ENCODE results near the gene PHB1. TPM values are rescaled to one million over a fixed set of nuclear protein-coding genes. Genes with fewer than 3 reads are reported as not detected.

The PHB1 gene
- total and polyA plus RNA-seq, 2 of the 8 experiments (the other 6 are each of a cell fraction or from before 2014, with no cell fraction given), result 386 to 597 TPM

GRCh38 chr17:49383060-49383459, 31.6 kb downstream of the PHB1 start:
- Histone ChIP-seq H3K79me1 (ENCODE audit: low read depth, low read length) (no peaks in the 10 kb centered on the region), H4K20me1 (replicated peaks in 1 of 2; ENCODE audit: control insufficient read depth in 1 of 2, insufficient read depth in 2 of 2, low read length in 2 of 2) (no peaks in the 10 kb centered on the region), H2AFZ (ENCODE audit: low read length) (no peak overlapping the region), H2AK5ac (ENCODE audit: low read depth, low read length) (no peak overlapping the region), H3K14ac (ENCODE audit: insufficient read length) (no peak overlapping the region), H4K5ac (ENCODE audit: insufficient read length, low read depth, low read length) (no peak overlapping the region), H3K56ac (replicated peaks; ENCODE audit: insufficient read length, low read depth, low read length) (no peak overlapping the region), H4K91ac (replicated peaks; ENCODE audit: insufficient read length, low read length) (no peak overlapping the region), H3K27ac (ENCODE audit: low read depth, low read length) (no peak overlapping the region), H3K4me3 (ENCODE audit: extremely low read depth in 1 of 4, insufficient read depth in 2 of 4, low read depth in 3 of 4, low read length in 4 of 4) (no peak overlapping the region), H3K23me2 (ENCODE audit: low read depth, low read length) (no peaks in the 10 kb centered on the region), H2BK12ac (ENCODE audit: low read depth, low read length) (no peak overlapping the region), H2BK15ac (ENCODE audit: low read length) (no peak overlapping the region), H3K4me1 (replicated peaks in 1 of 4; ENCODE audit: control insufficient read depth in 3 of 4, insufficient read depth in 4 of 4, low read length in 3 of 4) (no peaks in the 10 kb centered on the region), H3K79me2 (ENCODE audit: control insufficient read depth in 1 of 2, insufficient read depth in 2 of 2, low read length in 2 of 2) (no peaks in the 10 kb centered on the region), H3K4me2 (ENCODE audit: insufficient read depth in 1 of 2, low read depth in 2 of 2, low read length in 2 of 2) (no peak overlapping the region), H2BK20ac (ENCODE audit: low read length) (no peak overlapping the region), H2BK5ac (ENCODE audit: low read depth, low read length) (no peak overlapping the region), H3K23ac (ENCODE audit: insufficient read length) (no peak overlapping the region), H3K36me3 (ENCODE audit: control insufficient read depth in 2 of 4, insufficient read depth in 4 of 4, low read length in 3 of 4) (no peaks in the 10 kb centered on the region), H3K9ac (replicated peaks in 1 of 4; ENCODE audit: extremely low read depth in 1 of 4, low read depth in 3 of 4, low read length in 3 of 4) (no peak overlapping the region), H3K9me3 (ENCODE audit: insufficient read depth in 2 of 2, low read depth in 1 of 2, low read length in 1 of 2) (no peaks in the 10 kb centered on the region), H2BK120ac (replicated peaks; ENCODE audit: low read depth, low read length) (no peak overlapping the region), H4K8ac (ENCODE audit: extremely low read depth, insufficient read depth, low read length) (no peak overlapping the region), H3K27me3 (replicated peaks in 1 of 4; ENCODE audit: control insufficient read depth in 3 of 4, extremely low read depth in 1 of 4, insufficient read depth in 3 of 4, low read length in 3 of 4) (no peaks in the 10 kb centered on the region), H3K4ac (replicated peaks; ENCODE audit: insufficient read length, low read depth, low read length) (no peak overlapping the region), H3K18ac (ENCODE audit: extremely low read depth, low read length) (no peak overlapping the region)
- CTCF ChIA-PET (ENCODE audit: partially characterized antibody), result interaction anchor here (0.7 to 7.5 kb wide), 5 partner anchors 8 to 107 kb away, joined by 3 to 65 read pairs (median 4); no protein-coding TSS in a partner anchor
- 87% methylated on average over 10 of the region's 10 CpGs; no CpG with 5 or more reads in 1 of the 2 experiments for WGBS, 2 experiments (ENCODE audit: extremely low coverage in 1 of 2, insufficient coverage in 1 of 2, insufficient read length in 1 of 2, insufficient replicate concordance in 2 of 2, low coverage in 1 of 2, low lambda C conversion rate in 2 of 2, missing lambda C conversion rate in 1 of 2)
- FAIRE-seq (no peak), DNase-seq (ENCODE audit: low read depth in 1 of 2, low spot score in 2 of 2) (no peak)
- no peak for TF ChIP-seq YY1 (IDR thresholded peaks at IDR 0.05; ENCODE audit: low read depth, low read length)
- TF ChIP-seq GABPA (IDR thresholded peaks at IDR 0.05; ENCODE audit: borderline replicate concordance, insufficient read depth, low read length), result no peak
- no peak for TF ChIP-seq NRF1 (IDR thresholded peaks at IDR 0.05; ENCODE audit: low read depth, low read length)
- no peak for TF ChIP-seq PHF8 (conservative IDR thresholded peaks at IDR 0.05; ENCODE audit: low read depth, low read length)
- TF ChIP-seq RXRA (IDR thresholded peaks at IDR 0.05; ENCODE audit: insufficient read depth, low read depth, low read length), result no peak
- TF ChIP-seq RNF2 (IDR thresholded peaks at IDR 0.05; ENCODE audit: borderline replicate concordance, low read depth, low read length, missing control alignments, poor library complexity, severe bottlenecking), result no peak
- no peak for TF ChIP-seq RFX5 (IDR thresholded peaks at IDR 0.05; ENCODE audit: borderline replicate concordance, low read depth, low read length)
- TF ChIP-seq CREB1 (IDR thresholded peaks at IDR 0.05), result no peak
- no peak for TF ChIP-seq ASH2L (IDR thresholded peaks at IDR 0.05; ENCODE audit: low read length)
- TF ChIP-seq CHD2 (IDR thresholded peaks at IDR 0.05; ENCODE audit: low read length), result no peak
- no peak for TF ChIP-seq TEAD4 (IDR thresholded peaks at IDR 0.05; ENCODE audit: low read depth, low read length)
- POLR2A ChIA-PET (ENCODE audit: partially characterized antibody), result interaction anchor here (1.0 to 1.4 kb wide), 2 partner anchors 20 to 36 kb away, joined by 3 to 4 read pairs; partner anchors contain the start of gene ZNF652
